HG02870 (cell line): Measurements from ENCODE around the gene ANO4.
A peak's percentile ranks its signal among the peaks of the same experiment; 100 is the strongest.
"Not testable (repeated sequence)": the region's sequence is repeated elsewhere in the genome, so short reads cannot be mapped to it uniquely, and the experiment has no call there.

ENCODE experiments used
- ATAC-seq: cut with Tn5 transposase; IDR thresholded peaks from one replicate; pipeline ENCODE4 v1.9.1; 2021; ENCODE audit warnings: mild to moderate bottlenecking, moderate library complexity; ENCODE audit not compliant: unreplicated experiment

The ANO4 gene

DNA sequence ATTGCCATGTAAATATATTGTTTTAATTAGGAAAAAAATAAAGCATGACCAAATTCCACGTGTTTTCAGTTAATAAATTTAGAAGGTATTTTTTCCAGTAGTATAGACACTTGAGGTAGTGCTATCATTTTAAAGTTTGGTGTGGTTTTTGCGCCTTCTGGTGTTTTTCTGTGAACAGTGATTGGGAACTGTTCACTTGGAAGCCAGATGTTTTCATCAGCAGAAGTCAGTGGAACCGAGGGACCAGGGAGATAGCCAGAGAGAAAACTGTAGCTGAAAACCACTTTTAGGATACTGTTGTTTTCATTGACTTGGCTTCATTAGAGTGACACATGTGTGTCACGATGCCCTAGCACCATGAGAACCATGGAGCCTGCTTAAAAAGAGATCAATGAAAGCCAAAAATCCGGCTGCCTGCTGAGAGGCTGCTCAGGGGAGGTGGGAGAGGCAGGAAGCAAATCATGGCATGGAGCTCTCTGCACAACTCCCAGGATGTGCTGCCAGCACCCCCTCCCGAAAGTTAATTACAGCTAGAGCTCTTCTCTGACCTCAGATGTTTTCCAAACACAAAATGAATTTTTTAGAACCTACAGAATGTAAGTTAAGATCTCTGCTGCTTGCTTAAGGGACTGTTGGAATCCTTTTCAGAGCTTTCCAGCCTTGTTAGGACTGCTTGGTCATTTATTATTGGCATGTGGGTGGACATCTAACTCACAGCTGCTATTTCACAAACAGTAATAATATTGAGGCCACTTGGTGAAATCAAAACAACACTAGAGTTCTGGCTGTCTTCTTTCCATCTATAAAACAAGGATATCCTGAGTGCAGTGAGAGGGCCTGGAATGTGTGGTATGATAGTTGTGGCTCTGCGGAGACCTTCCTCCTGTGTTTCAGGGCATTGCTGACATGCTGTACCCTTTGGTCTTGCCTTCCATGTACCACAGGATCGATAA is 192.3 kb downstream of the ANO4 start:
- no peak for ATAC-seq

DNA sequence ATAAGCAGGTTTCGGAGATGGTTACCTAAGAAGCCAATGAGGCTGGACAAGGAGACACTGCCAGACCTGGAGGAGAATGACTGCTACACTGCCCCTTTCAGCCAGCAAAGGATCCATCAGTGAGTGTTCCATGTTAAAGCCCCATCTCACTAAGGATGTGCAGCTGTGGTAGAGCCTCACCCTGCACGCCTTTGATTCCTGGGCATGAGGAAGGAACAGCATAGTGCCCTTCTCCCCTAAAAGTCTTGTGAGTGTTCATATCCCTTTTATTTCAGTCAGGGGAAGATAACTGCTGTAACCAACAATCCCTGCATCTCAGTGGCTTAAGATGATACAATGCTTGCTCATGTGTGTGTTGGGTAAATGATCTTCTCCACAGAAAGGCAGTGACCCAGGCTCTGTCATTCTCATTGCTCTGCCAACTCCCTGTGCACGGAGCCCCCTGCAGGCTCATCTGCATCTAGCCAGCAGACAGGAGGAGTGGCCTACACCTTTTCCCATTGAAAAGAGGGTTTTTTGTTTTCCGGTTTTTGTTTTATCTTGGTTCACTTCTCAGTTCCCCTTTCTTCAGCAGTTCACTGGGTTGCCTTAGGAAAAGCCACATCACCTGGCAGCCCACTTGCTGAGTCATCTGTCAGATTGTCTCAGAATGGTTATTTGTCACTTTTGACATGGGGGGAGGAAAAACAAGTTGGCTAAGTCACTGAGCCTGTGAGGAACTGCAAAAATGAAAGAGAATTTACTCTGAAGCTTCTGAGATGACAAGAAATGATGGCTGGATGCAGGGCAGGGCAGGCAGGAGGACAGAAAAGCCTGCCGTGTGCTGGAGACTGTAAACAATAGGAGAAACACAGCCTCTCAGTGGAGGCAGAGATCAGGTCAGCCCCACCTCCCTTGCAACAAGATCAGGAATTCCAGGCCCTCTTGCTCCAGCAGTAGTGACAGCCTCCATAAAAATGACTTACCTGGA is 193.3 kb downstream of the ANO4 start:
- ATAC-seq = peak; percentile 96

DNA sequence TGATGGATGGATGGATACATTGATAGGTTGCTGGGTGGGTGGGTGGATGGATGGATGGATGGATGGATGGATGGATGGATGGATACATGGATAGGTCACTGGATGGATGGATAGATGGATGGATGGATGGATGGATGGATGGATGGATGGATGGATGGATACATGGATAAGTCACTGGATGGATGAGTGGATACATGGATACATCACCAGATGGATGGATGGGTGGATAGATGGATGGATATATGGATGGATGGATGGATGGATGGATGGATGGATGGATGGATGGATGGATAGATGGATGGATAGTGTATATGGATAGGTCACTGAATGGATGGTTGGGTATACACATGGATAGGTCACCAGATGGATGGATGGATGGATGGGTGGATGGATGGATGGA is 194.9 kb downstream of the ANO4 start:
- ATAC-seq = not testable (repeated sequence)

DNA sequence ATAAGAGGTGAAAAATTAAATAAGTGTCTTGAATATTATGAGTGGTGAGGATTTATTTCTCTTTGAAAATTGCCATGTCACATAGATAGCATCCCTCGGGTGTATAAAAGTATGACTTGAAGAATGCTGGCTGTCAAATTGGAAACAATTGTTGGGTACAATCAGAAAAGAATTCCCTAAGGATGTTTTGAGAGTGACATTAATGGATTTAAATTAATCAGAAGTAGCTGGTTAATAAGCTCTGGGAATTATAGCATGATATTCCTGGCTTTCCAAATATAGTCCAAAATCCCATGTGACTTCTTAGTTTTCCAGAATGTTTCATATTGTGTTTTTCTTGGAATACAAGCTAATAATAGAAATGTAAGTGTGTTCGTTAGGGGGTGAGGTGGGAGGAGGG is 196.5 kb downstream of the ANO4 start:
- ATAC-seq = no peak

DNA sequence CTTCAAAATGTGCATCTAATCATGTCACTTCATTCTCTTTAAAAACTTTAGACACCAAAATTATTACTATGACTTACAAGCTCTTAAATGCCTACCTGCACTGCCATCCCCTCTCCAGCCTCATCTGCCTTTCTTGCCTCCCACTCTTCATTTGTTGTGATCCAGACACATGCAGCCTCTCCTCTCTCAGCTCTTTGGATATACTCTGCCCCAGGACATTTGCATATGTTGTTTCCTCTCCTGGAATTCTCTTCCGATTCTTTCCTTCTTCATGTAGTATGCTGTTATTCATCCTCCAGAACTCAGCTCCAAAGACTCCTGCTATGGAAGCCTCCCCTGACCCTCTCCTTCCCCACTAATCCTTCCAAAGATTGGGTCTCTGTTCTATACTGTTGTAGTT is 197.6 kb downstream of the ANO4 start:
- ATAC-seq = no peak

DNA sequence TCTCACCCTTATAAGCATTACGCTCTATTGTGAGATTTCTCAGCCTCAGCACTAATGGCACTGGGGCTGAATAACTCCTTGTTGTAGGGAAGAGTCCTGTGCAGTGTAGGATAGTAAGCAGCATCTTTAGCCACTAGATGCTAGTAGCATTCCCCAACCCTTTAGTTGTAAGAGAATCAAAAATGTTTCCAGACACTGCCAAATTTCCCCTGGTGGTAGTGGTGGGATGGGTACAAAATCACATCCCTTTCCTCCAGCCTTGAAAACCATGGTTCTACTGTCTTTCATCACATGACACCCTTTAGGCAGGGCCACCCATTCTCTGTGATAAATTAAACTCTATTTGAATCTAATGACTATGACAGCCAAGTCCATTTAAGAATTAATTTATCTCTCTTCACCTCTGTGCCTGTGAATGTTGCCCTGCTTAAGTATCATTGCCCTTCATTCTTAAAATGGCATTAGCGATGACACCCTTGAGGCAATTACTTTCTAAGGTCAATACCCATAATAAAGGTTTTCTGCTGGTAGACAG is 199.4 kb downstream of the ANO4 start:
- no peak for ATAC-seq

DNA sequence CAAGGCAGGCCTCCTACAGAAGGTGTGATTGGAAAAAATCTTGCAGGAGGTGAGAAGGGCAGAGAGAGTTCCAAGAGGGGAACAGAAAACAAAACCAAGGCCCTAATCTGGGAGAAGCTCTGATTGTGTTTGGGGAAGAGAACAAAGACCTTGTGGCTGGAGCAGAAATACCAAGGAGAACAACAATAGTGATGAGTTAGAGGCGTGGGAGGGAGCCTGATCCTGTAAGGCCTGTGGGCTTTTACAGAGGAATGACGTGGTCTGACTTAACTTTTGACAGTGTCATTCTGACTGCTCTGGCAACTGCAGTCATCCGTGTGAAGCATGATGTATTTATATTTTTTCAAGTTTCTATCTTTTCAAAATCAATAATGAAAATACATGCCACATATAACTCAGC is 200.6 kb downstream of the ANO4 start:
- ATAC-seq = peak; percentile 82

DNA sequence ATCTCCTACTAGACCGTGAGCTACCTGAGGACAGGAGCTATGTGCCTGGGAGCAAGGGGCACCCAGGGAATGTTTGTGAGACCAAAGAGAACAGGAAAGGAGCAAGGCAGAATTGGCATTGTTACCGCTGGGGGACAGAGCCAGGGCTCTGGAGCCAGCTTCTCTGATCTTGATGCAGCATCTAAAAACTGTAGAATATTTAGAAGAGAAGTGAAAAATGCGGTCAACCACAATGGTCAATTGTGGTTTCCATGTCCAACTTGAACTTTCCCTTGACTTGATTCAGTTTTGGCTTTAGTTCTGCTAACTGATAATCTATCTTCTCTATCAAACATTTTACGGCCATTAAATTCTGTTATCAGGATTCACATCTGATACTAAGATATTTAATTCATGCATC is 201.2 kb downstream of the ANO4 start:
- peak; percentile 88 for ATAC-seq

DNA sequence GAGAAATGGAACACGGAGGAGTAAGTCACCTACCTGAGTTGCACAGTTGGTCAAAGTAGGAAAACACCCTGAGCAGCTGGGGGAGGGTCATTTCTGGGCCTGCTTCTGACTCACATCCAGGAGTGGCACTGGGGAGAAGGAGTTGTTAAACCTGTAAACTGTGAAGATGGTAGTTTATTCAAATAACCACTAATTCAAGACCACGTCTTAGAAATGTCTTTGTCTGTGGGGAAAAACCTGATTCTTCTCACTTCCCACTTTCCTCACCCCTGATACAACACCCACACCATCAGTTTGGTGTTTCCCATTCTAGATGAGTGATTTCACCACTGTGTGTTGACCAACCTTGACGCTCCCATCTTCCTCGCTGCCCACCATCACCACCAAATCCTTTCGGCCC is 207.1 kb downstream of the ANO4 start:
- peak; percentile 84 for ATAC-seq

DNA sequence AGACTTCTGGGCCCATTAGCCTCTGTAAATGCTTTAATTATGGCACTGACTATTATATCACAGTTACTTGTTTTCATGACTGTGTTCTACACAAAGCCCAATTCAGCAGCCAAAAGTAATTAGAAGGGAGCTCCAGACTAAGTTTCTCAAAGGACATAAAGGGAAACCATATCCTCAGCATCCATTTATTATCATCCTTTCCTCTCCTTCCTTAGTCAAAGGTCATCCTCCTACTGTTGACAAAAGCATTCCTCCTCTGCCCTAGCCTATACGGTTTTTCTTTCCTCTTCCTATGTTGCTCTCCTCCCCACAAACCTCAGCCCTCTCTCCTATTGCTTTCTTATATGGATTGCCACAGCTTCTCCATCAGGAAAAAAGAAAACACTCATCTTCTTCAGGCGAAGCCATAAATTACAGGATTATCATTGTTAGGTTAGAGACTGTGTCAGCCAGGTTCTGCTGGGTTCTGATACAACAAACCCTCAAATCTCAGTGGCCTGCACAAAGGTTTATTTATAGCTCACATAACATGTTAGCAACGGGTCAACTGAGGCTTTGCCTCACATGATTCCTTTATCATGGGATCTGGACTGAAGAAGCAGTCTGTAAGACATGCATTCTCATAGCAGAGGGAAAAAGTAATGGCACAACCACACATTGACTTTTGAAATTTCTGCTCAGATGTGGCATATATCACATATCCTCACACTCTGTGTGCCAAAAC is 208.3 kb downstream of the ANO4 start:
- no peak for ATAC-seq

DNA sequence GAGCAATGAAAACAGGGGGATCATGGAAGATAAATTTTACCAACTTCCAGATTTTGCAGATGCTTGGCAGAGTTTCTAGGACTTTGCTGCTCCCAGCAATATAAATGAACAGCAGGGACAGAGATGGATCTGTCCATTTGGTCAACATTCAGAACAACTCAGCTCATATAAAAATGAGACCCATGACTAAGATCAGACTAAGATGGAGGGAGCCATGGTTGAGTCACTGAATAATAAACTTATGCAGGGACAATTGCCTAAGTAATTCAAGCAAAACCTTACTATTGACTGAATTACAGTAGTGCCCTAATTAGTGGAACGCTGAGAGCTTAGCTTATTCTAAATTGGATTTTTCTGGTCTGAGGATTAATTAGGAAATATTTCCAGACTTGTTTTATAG is 210.3 kb downstream of the ANO4 start:
- no peak for ATAC-seq

DNA sequence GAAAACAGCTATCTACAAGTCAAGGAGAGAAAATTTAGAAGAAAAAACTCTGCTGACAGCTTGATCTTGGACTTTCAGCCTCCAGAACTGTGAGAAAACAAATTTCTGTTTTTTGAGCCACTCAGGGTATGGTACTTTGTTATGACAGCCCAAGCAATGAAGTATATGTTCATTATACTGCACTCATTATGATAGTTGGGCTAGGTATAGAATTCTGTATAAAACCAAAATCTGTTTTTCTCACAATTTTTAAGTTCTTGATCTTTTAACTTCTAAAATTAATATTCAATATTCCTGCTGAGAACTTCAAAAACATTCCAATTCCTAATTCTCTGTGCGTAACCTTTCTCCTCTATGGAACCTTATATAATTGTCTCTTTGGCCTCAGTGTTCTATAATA is 214.7 kb downstream of the ANO4 start:
- ATAC-seq = no peak

DNA sequence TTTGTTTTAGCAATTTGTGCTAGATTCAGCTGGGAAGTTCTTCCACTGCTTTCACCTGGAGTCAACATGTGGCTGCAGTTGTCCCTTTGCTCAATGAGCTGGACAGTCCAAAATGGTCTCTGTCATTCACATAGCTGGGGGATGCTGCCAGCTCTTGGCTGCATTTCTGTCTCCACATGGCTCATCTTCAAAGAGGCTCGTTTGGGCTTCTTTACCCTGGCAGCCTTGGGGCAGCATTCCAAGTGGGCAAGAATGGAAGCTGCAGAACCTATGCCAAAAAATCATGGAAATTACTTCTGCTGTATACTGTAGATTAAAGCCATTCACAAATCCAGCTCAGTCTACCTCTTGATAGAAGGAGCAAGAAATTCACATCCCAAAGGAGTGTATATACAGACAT is 216.3 kb downstream of the ANO4 start:
- ATAC-seq = no peak

DNA sequence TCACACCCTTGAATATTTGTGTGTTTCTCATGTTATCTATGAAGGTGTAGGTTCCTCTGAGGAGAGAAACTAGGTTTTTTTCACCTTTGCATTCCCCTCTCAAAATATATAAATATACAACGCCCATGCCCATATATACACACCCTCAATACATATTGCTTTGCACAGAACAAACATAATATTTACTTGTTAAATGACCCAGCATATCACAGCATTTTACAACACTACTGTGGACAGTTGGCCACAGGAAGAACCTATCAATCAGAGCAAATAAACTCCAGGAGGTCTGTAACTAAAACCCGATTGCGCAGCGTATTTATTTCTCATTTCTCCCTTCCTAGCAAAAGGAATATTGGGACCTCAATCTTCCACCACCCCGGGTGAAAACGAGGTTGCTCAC is 219.4 kb downstream of the ANO4 start:
- no peak for ATAC-seq

DNA sequence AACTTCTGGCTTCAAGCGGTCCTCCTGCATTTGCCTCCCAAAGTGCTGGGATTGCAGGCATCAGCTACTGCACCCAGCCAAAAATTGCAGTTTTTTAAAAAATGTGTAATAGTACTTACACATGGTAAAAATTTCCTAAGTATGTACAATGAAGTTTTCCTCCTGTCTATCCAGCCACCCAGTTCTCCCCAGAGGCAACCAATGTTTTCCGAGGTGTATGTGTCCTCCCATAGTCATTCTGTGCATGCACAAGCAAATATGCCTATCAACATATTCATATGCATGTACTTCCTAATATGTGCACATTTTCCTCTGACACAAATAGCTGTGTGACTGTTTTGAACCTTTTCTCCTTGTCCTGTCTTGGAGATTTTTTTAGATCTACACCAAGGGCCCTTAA is 220.5 kb downstream of the ANO4 start:
- ATAC-seq = no peak

DNA sequence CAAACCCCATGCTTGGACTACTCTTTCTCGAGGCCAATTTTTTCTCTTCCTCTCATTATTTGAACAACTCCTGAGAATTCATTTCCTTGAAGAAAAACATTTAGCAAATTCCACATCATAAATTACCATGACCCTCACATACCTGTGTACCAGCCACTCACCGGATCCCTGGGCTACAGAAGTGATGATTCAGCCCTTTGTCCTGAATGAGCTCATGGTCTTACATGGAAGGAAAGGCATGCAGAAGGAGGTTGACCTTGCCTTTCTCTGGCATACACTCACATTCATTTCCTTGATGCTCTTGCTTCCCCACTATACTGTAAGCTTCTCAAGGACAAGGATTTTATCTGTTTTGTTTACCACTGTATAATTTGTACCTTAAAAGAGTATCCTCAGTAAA is 224.0 kb downstream of the ANO4 start:
- ATAC-seq = no peak

DNA sequence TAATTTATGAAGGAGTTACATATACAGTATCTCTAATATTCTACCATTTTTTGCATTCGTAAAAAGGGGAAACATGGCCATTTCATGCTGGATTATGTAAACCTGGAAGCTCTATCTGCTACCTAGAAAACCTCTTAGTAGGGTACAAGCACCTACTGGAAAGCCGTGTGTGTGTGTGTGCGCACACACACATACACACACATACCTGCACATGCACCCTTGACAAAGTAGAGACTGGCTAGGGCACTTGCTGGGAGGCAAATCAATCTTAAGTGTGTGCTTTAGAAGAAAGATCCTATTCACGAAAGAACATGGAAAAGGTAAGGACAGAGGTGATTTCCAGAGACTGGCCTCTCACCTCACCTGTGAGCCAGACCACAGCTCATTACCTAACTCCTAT is 224.6 kb downstream of the ANO4 start:
- ATAC-seq = no peak

DNA sequence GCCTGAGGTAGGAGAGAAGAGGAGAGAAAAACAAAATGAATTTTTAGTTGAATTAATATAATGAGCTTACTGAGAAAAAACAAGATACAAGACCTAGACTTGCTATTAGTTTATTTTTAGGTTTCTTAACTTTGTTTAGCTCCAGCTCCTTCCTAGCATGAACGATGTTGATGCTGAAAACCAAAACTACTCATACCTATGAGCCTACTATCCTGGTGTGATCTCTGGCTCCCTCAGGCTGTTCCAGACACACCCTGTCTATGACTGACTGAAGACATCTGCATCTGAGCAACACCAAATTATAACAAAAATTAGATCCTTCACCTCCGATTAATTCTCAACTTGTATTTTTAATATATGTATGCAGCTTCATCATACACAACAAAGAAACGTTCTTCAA is 225.1 kb downstream of the ANO4 start:
- ATAC-seq = no peak

DNA sequence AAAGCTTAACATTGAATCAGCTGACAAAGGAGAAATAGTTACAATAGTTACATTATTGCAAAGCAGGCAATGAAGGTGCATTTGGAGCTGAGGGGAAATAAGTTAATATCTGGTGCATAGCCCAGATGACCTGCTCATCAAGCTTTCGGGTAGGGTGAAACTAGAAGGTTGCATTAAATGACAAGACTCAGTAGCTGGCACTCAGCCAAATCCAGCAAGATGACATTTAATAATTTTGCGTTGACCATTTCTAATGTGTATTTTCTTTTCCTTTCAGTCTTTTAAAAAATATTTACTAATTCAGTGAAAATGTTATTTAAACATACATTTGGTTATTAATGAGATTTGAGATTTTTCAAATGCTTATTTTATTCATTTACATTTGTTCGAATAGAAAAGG is 226.9 kb downstream of the ANO4 start:
- no peak for ATAC-seq

DNA sequence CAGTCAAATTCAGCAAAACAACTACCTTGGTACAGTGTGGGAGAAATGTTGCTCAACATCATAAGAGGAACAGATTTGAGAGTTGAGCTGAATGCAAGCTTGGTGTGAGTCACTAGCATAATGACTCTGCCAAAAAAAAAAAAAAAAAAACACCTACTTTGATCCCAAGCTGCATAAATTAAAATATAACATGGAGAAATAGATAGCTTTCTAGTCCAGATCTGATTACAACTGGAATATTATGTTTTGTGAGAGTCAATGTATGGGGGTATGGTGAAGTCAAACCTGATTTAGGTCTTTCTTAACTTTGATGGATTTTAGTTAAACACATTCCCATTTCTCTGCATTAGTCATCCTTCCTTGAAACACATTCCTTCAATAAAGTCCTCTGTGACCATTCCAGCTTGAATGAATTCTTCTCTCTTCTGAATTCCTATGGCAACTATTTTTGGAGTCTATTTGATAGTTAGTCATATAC is 227.4 kb downstream of the ANO4 start:
- ATAC-seq = no peak

DNA sequence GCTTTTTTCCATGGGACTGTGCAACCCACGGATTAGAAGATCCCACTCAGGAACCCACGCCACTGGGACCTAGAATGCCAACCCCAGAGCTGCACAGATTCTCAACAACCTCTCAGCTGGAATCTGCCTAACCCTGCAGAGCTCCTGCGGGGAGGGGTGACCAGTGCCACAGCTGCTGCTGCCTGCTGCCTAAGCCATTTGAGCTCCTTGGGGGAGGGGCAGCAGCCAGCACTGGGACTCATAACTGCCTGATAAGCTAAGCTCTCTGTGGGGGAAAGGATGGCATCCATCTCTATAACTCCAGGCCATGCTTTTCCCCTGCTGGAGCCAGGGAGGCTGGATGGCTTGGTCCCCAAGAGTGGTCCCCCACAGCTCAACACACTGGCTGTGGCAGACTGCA is 232.6 kb downstream of the ANO4 start:
- ATAC-seq = no peak
